HepG2 (cell line): ENCODE results near the gene ASL. TPM values are rescaled to one million over a fixed set of nuclear protein-coding genes. Genes with fewer than 3 reads are reported as not detected.

Experiments used
- ATF7-NPFF ChIP-seq: sonication (generic); formaldehyde crosslinking; IDR thresholded peaks from 2 replicates; pipeline ENCODE4 v1.8.1; 2023; ENCODE audit warnings: mild to moderate bottlenecking, low read depth, missing genetic modification reagents, moderate library complexity
- CHD4 ChIP-seq: fragments of 200-600 bp; sonication (generic); IDR thresholded peaks from 2 replicates; pipeline ENCODE4 v1.7.0; 2017; ENCODE audit warnings: mild to moderate bottlenecking, low read length, borderline replicate concordance
- DRAP1 ChIP-seq: IDR thresholded peaks from 2 replicates; pipeline ENCODE4 v1.6.1; 2016; ENCODE audit warnings: missing genetic modification reagents, missing compliant biosample characterization
- FOSL2 ChIP-seq: sonication (generic); formaldehyde crosslinking; IDR thresholded peaks from 2 replicates; pipeline ENCODE4 v1.4.0; 2020; ENCODE audit warnings: missing genetic modification reagents
- HMG20A ChIP-seq: IDR thresholded peaks from 2 replicates; pipeline ENCODE4 v1.6.1; 2016; ENCODE audit warnings: borderline replicate concordance
- HMG20B ChIP-seq: conservative IDR thresholded peaks from 2 replicates; pipeline ENCODE4 v1.6.1; 2016; ENCODE audit warnings: missing genetic modification reagents, missing compliant biosample characterization
- JARID2 ChIP-seq: sonication (generic); formaldehyde crosslinking; IDR thresholded peaks from 2 replicates; pipeline ENCODE4 v1.8.1; 2023; ENCODE audit warnings: missing genetic modification reagents, inconsistent platforms; ENCODE audit not compliant: insufficient replicate concordance
- RAD21 ChIP-seq: fragments of 450-650 bp; formaldehyde crosslinking; IDR thresholded peaks from 2 replicates; pipeline ENCODE4 v1.5.0; 2020; ENCODE audit warnings: mild to moderate bottlenecking
- SRSF1 ChIP-seq: fragments of 200-400 bp; formaldehyde crosslinking; optimal IDR thresholded peaks from 2 replicates; pipeline ENCODE3; 2017; ENCODE audit warnings: mild to moderate bottlenecking, low read depth, low read length, moderate library complexity
- TBX2 ChIP-seq: sonication (generic); formaldehyde crosslinking; IDR thresholded peaks from 2 replicates; pipeline ENCODE4 v1.5.0; 2020; ENCODE audit warnings: missing genetic modification reagents, mild to moderate bottlenecking, borderline replicate concordance
- TOE1 ChIP-seq: sonication (generic); formaldehyde crosslinking; IDR thresholded peaks from 2 replicates; pipeline ENCODE4 v1.4.0; 2020; ENCODE audit warnings: mild to moderate bottlenecking, missing genetic modification reagents
- ZHX2 ChIP-seq, 2 experiments: sonication (generic) in 1 of 2; formaldehyde crosslinking in 1 of 2; IDR thresholded peaks; 2 replicates each; pipeline versions ENCODE4 v1.6.1 to v1.9.0; 2014 to 2022; ENCODE audit warnings: antibody characterized with exemption in 1 of 2, borderline replicate concordance in 1 of 2, inconsistent platforms in 1 of 2, low read depth in 1 of 2, missing genetic modification reagents in 1 of 2
- ZNF12 ChIP-seq: sonication (generic); formaldehyde crosslinking; IDR thresholded peaks from 2 replicates; pipeline ENCODE4 v1.5.0; 2020; ENCODE audit warnings: missing genetic modification reagents
- ZNF329 ChIP-seq: sonication (generic); formaldehyde crosslinking; IDR thresholded peaks from 2 replicates; pipeline ENCODE4 v1.9.0; 2021; ENCODE audit warnings: low read depth, mild to moderate bottlenecking, missing genetic modification reagents
- ZNF431 ChIP-seq: sonication (generic); formaldehyde crosslinking; IDR thresholded peaks from 2 replicates; pipeline ENCODE4 v1.9.0; 2022; ENCODE audit warnings: missing genetic modification reagents, low read depth, mild to moderate bottlenecking, borderline replicate concordance
- ZNF501 ChIP-seq: sonication (generic); formaldehyde crosslinking; IDR thresholded peaks from 2 replicates; pipeline ENCODE4 v1.5.1; 2020; ENCODE audit warnings: mild to moderate bottlenecking, moderate library complexity, missing genetic modification reagents
- ZNF576 ChIP-seq: sonication (generic); formaldehyde crosslinking; IDR thresholded peaks from 2 replicates; pipeline ENCODE4 v1.4.0; 2020; ENCODE audit warnings: mild to moderate bottlenecking, missing genetic modification reagents
- ZNF772 ChIP-seq: sonication (generic); formaldehyde crosslinking; IDR thresholded peaks from 2 replicates; pipeline ENCODE4 v1.5.0; 2020; ENCODE audit warnings: mild to moderate bottlenecking, missing genetic modification reagents
- polyA plus RNA-seq, 8 experiments: library from polyadenylated mRNA; depleted of rRNA in 3 of 8; stranded (reverse) in 7 of 8; unstranded in 1 of 8; fragments of >200 nt; fragmentation: Illumina TruSeq in 4 of 8; extraction: Trizol in 4 of 8; gene quantifications; 2 replicates each; pipeline versions ENCODE4 v1.2.1 to v1.2.3, GENCODE V29; 2011 to 2016; ENCODE audit warnings: low read depth in 4 of 8, missing spikeins in 1 of 8, mixed read lengths in 1 of 8; ENCODE audit not compliant: insufficient read depth in 1 of 8
- total RNA-seq, 5 experiments: library from RNA; depleted of rRNA; stranded (reverse); fragments of >200 nt; fragmentation: Illumina TruSeq; extraction: Trizol; gene quantifications; 2 replicates each; pipeline ENCODE4 v1.2.3, GENCODE V29; 2016; ENCODE audit warnings: low read depth in 1 of 5
- TF ChIP-seq, protein P1 (sequence below): sonication (generic); formaldehyde crosslinking; IDR thresholded peaks from 2 replicates; pipeline ENCODE4 v1.4.0; 2020; ENCODE audit warnings: missing genetic modification reagents
- TF ChIP-seq, protein P2 (sequence below): sonication (generic); formaldehyde crosslinking; IDR thresholded peaks from 2 replicates; pipeline ENCODE4 v1.8.0; 2023; ENCODE audit warnings: mild to moderate bottlenecking, missing genetic modification reagents

The ASL gene
- total and polyA plus RNA-seq, 2 of the 13 experiments (the other 11 are each of a cell fraction or from before 2014, with no cell fraction given), result 71.4 to 96.5 TPM

GRCh38 chr7:66114743-66115649, 39.4 kb downstream of the ASL start, which contains the start of gene CRCP (continued):
- peak; percentile 83; the same call in 1 of the 2 replicates for TF ChIP-seq ZNF431 (CRISPR knock-in tag)
- TF ChIP-seq RAD21 (CRISPR knock-in tag), result no peak; the same call in 1 of the 2 replicates
- TF ChIP-seq FOSL2 (CRISPR knock-in tag), result peak; percentile 46; the same call in 1 of the 2 replicates
- no peak for TF ChIP-seq ZHX2 (IDR thresholded peaks at IDR 0.05; ENCODE audit: low read depth)
- no peak for TF ChIP-seq ZHX2 (CRISPR knock-in tag; IDR thresholded peaks at IDR 0.05; ENCODE audit: borderline replicate concordance)
- peak; percentile 30 for TF ChIP-seq JARID2 (CRISPR knock-in tag)
- no peak for TF ChIP-seq HMG20A
- TF ChIP-seq TBX2 (CRISPR knock-in tag), result peak; percentile 72
- no peak for TF ChIP-seq TOE1 (CRISPR knock-in tag)
- peak; percentile 81 for TF ChIP-seq ATF7-NPFF (CRISPR knock-in tag)
- no peak for TF ChIP-seq ZNF772 (CRISPR knock-in tag)
- TF ChIP-seq DRAP1, result peak; percentile 90
- TF ChIP-seq, protein P1, sequence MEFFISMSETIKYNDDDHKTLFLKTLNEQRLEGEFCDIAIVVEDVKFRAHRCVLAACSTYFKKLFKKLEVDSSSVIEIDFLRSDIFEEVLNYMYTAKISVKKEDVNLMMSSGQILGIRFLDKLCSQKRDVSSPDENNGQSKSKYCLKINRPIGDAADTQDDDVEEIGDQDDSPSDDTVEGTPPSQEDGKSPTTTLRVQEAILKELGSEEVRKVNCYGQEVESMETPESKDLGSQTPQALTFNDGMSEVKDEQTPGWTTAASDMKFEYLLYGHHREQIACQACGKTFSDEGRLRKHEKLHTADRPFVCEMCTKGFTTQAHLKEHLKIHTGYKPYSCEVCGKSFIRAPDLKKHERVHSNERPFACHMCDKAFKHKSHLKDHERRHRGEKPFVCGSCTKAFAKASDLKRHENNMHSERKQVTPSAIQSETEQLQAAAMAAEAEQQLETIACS (CRISPR knock-in tag), result no peak; the same call in 1 of the 2 replicates
- peak; percentile 95 for TF ChIP-seq ZNF501 (CRISPR knock-in tag)
- TF ChIP-seq ZNF329 (CRISPR knock-in tag), result 0 out of 2 replicates have a peak, but pooled peaks have one; percentile 58
- no peak for TF ChIP-seq ZNF576 (CRISPR knock-in tag)
- no peak for TF ChIP-seq CHD4
- no peak for TF ChIP-seq SRSF1
- no peak for TF ChIP-seq HMG20B
- TF ChIP-seq, protein P2, sequence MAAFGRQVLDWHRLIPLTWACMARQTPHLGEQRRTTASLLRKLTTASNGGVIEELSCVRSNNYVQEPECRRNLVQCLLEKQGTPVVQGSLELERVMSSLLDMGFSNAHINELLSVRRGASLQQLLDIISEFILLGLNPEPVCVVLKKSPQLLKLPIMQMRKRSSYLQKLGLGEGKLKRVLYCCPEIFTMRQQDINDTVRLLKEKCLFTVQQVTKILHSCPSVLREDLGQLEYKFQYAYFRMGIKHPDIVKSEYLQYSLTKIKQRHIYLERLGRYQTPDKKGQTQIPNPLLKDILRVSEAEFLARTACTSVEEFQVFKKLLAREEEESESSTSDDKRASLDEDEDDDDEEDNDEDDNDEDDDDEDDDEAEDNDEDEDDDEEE (CRISPR knock-in tag), result no peak
- TF ChIP-seq ZNF12 (CRISPR knock-in tag), result no peak; the same call in 1 of the 2 replicates
